ENCODE data around the gene C2orf76.
"Not testable (repeated sequence)": the region's sequence is repeated elsewhere in the genome, so short reads cannot be mapped to it uniquely, and the experiment has no call there.

Gene C2orf76

GRCh38 chr2:119291588-119292167 is 75.0 kb downstream of the C2orf76 start:
- DNase-seq, result no peak

GRCh38 chr2:119290859-119291587 is 75.6 kb downstream of the C2orf76 start:
- peak; percentile 44 for DNase-seq

- no peak for DNase-seq
Measured at GRCh38 chr2:119289642-119290041, 77.0 kb downstream of the C2orf76 start.

GRCh38 chr2:119289093-119289492 is 77.5 kb downstream of the C2orf76 start:
- no peak for DNase-seq

GRCh38 chr2:119288576-119288975 is 78.1 kb downstream of the C2orf76 start:
- no peak for DNase-seq

- DNase-seq, result no peak
Measured at GRCh38 chr2:119286661-119287060, 80.0 kb downstream of the C2orf76 start.

GRCh38 chr2:119283873-119284331 is 82.7 kb downstream of the C2orf76 start:
- DNase-seq, result no peak

GRCh38 chr2:119282996-119283511 is 83.6 kb downstream of the C2orf76 start:
- no peak for DNase-seq

- DNase-seq, result no peak
Measured at GRCh38 chr2:119282146-119282995, 84.3 kb downstream of the C2orf76 start.

- no peak for DNase-seq
Measured at GRCh38 chr2:119280680-119281079, 86.0 kb downstream of the C2orf76 start.

GRCh38 chr2:119279666-119280065 is 87.0 kb downstream of the C2orf76 start:
- no peak for DNase-seq

GRCh38 chr2:119278946-119279345 is 87.7 kb downstream of the C2orf76 start:
- DNase-seq, result no peak

GRCh38 chr2:119278385-119278784 is 88.2 kb downstream of the C2orf76 start:
- not testable (repeated sequence) for DNase-seq

- no peak for DNase-seq
Measured at GRCh38 chr2:119276864-119277263, 89.8 kb downstream of the C2orf76 start.

- no peak for DNase-seq
Measured at GRCh38 chr2:119267604-119268003, 99.0 kb downstream of the C2orf76 start.

GRCh38 chr2:119266091-119266589 is 100.5 kb downstream of the C2orf76 start:
- DNase-seq, result no peak

GRCh38 chr2:119265693-119266066 is 101.0 kb downstream of the C2orf76 start:
- DNase-seq, result no peak

GRCh38 chr2:119264781-119265692 is 101.6 kb downstream of the C2orf76 start:
- DNase-seq, result peak; percentile 28

- DNase-seq, result no peak
Measured at GRCh38 chr2:119263656-119264055, 103.0 kb downstream of the C2orf76 start.

GRCh38 chr2:119263025-119263424 is 103.6 kb downstream of the C2orf76 start:
- DNase-seq, result no peak

- no peak for DNase-seq
Measured at GRCh38 chr2:119261493-119262225, 105.0 kb downstream of the C2orf76 start.
